Measurements from ENCODE around the gene PALS2.

Gene PALS2

DNA sequence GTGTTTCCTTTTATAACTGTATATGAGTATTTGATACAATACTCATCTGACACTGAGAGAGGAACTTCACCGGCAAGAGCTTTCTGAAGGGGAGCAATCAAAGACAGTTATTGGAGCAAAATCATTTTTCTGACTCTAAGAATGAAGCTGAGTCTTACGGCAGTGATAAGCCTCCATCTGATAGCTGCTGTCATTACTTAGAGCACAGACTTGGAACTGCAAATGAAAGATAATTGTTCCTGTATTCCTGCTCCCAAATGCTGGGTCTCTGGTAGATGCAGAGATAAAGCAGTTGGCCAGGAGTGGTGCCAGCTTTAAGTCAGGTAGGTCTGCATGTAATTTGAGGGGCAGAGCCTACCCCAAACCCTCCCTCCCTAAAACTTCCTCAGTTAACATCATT, 2.3 kb upstream of the PALS2 start:
- Histone ChIP-seq H3K27me3 (peaks cover 3% of the 10 kb centered on the region), H3K9me3 (no peaks in the 10 kb centered on the region), H3K36me3 (no peaks in the 10 kb centered on the region), H3K4me3 (ENCODE audit: low read depth, low read length) (no peak overlapping the region), H3K4me1 (no peaks in the 10 kb centered on the region; the same call in none of the 2 replicates)
- TF ChIP-seq, protein P1, sequence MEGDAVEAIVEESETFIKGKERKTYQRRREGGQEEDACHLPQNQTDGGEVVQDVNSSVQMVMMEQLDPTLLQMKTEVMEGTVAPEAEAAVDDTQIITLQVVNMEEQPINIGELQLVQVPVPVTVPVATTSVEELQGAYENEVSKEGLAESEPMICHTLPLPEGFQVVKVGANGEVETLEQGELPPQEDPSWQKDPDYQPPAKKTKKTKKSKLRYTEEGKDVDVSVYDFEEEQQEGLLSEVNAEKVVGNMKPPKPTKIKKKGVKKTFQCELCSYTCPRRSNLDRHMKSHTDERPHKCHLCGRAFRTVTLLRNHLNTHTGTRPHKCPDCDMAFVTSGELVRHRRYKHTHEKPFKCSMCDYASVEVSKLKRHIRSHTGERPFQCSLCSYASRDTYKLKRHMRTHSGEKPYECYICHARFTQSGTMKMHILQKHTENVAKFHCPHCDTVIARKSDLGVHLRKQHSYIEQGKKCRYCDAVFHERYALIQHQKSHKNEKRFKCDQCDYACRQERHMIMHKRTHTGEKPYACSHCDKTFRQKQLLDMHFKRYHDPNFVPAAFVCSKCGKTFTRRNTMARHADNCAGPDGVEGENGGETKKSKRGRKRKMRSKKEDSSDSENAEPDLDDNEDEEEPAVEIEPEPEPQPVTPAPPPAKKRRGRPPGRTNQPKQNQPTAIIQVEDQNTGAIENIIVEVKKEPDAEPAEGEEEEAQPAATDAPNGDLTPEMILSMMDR (IDR thresholded peaks at IDR 0.05; ENCODE audit: low read depth, low read length) = no peak
- no peak for DNase-seq

DNA sequence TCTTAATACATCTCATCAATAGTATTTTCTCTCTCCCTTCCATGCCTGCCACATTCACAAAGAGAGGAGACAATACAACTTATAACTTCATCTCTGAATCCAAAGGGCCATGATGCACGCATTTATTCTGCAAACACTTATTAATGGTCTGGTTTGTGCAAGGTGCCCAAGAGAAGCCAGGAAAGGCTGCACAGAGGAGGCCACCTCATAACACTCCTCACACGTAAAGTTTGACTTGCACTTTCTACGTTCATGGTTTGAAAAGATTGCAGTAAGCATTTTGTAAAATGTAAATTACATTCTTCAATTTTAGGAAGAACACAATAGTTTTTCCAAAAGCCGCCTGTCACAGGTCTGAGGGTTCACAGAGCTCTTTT, 1.2 kb upstream of the PALS2 start:
- Histone ChIP-seq H3K27me3 (peaks cover 3% of the 10 kb centered on the region), H3K36me3 (no peaks in the 10 kb centered on the region), H3K4me1 (peaks cover 6% of the 10 kb centered on the region), H3K9me3 (no peaks in the 10 kb centered on the region), H3K4me3 (ENCODE audit: low read depth, low read length) (no peak overlapping the region)
- DNase-seq = no peak
- TF ChIP-seq, protein P1 (IDR thresholded peaks at IDR 0.05; ENCODE audit: low read depth, low read length) = no peak

DNA sequence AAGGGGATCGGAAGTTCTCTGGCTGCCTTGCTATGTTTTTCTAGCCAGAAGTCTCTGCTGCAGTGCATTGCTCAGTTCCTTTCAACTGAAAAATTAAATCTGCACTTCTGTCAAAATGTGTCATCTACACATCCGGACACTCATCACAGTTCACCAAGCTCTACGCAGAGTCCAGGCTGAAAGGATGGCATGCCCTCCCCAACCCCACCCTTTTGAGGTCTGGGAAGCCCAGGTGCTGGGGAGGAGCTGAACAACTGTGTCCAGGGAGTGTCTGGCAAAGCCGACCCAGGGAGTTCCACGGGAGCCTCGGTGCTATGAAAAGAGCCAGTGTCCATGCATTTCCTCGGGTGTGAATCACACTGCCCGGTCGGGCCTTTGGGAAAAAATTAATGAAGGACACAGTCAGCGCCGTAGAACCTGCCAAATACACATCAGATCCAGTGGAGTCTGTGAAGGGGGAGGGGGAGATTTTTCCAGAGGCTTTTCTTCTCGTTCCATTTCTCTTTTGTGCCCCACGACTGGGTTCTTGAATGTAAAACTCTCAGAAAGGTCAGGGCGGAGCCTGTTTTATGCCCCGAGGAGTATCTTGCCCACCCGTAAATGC, 757 bp upstream of the PALS2 start:
- peaks cover 6% of the 10 kb centered on the region for H3K4me1 ChIP-seq
- no peaks in the 10 kb centered on the region for H3K9me3 ChIP-seq
- H3K4me3 ChIP-seq (ENCODE audit: low read depth, low read length) = peak overlapping the region; percentile 76
- H3K27me3 ChIP-seq = peaks cover 3% of the 10 kb centered on the region
- TF ChIP-seq, protein P1 (IDR thresholded peaks at IDR 0.05; ENCODE audit: low read depth, low read length) = no peak
- no peaks in the 10 kb centered on the region for H3K36me3 ChIP-seq
- peak; percentile 17 for DNase-seq

DNA sequence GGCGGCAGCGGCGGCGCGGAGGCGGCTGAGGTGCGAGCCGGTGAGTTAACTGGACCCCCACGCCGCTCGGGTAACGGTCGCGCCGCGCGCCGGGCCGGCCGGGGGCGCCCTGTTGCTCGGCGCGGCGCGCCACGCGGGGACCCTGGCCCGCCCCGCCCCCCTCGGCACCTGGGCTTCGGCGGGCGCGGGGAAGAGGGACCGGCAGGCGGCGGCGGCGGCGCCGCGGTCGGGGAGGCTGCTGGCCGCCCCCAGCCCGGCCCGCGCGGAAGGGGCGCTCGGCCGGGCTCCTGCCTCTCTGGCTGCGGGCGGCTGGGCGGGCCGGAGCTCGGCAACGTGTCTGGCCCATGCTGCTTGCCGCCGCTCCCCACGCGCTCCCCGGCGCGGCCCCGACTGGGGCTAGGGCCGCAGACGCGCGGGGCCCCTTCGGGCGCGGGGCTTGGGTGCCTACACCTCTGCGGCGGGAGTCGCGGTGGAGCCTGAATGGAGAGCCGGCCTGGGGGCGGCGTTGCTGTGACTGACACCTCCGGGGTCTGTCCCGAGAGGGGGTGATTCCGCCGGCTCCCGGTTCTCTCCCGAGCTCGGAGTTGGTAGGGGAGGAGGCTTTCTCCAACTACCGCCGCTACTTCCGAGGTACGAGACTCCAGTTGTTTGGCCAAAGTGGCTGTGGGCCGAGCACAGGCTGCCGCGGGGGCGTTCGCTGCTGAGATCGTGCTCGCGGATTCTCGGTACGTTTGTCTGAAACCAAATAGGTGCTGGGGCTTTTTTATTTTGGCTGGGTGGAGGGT, 494 bp downstream of the PALS2 start:
- peaks cover 6% of the 10 kb centered on the region for H3K4me1 ChIP-seq
- peak overlapping the region; percentile 91 for H3K4me3 ChIP-seq (ENCODE audit: low read depth, low read length)
- TF ChIP-seq, protein P1 (IDR thresholded peaks at IDR 0.05; ENCODE audit: low read depth, low read length) = no peak
- peak; percentile 56 for DNase-seq
- H3K27me3 ChIP-seq = peaks cover 3% of the 10 kb centered on the region
- H3K36me3 ChIP-seq = no peaks in the 10 kb centered on the region
- no peaks in the 10 kb centered on the region for H3K9me3 ChIP-seq

DNA sequence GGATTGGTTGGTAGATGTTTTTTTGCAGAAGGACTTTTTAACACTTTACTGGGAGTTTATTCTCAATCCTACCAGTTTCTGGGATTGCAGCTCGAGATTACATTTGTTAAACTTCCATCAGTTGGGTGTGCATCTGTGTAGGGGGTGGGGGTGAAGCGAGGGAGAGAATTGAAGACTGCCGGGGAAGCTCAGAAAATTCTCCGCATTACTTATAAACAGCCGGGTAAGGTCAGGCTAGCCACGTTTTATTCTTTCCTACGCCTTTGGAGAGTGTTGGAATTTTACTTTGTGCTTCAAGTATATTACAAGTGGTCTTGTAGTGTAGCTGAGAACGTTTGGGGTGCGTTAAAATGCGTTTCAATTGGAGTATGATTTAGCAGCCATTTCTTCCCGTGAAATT, 1.1 kb downstream of the PALS2 start:
- no peaks in the 10 kb centered on the region for H3K36me3 ChIP-seq
- H3K4me3 ChIP-seq (ENCODE audit: low read depth, low read length) = peak overlapping the region; percentile 91
- DNase-seq = no peak
- no peaks in the 10 kb centered on the region for H3K9me3 ChIP-seq
- peaks cover 3% of the 10 kb centered on the region; the same call in 1 of the 2 replicates for H3K27me3 ChIP-seq
- H3K4me1 ChIP-seq = peaks cover 6% of the 10 kb centered on the region
- TF ChIP-seq, protein P1 (IDR thresholded peaks at IDR 0.05; ENCODE audit: low read depth, low read length) = no peak

DNA sequence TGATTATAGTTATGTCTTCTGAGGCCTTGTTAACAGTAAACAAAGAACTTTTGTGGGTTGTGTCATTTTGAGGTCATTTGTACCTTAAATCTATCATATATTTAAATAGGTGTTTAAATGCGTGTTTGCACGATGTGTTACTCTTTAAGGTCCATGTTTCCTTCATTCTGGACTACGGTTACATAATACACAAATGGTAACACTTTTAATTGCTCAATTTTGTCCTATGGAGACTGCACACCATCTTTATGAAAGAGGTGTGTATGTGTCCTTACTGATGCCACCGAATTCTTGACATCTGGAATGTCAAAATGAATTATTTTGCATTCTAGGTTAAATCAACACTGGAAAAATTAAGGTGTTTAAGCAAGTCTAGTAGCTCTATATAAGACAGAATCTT, 1.7 kb downstream of the PALS2 start:
- Histone ChIP-seq H3K9me3 (no peaks in the 10 kb centered on the region), H3K4me1 (peaks cover 6% of the 10 kb centered on the region), H3K4me3 (ENCODE audit: low read depth, low read length) (peak overlapping the region; percentile 91), H3K27me3 (peaks cover 2% of the 10 kb centered on the region; the same call in 1 of the 2 replicates), H3K36me3 (no peaks in the 10 kb centered on the region)
- TF ChIP-seq, protein P1 (IDR thresholded peaks at IDR 0.05; ENCODE audit: low read depth, low read length) = no peak
- DNase-seq = no peak
